Fibroblast of the aortic adventitia (primary cell): Measurements from ENCODE around the gene SYNPO2. TPM values are rescaled to one million over a fixed set of nuclear protein-coding genes. Genes with fewer than 3 reads are reported as not detected.

Source experiments
- DNase-seq: peaks from one replicate; pipeline ENCODE4 v3.0.0-alpha.2; 2010; ENCODE audit warnings: low read depth
- H3K4me3 ChIP-seq: 2 replicates; pipeline ENCODE4 v1.5.1; 2011; ENCODE audit warnings: low read depth, mild to moderate bottlenecking, control low read depth, low read length, moderate library complexity
- total RNA-seq: library from RNA; depleted of rRNA; stranded (reverse); fragments of >200 nt; gene quantifications from 2 replicates; pipeline ENCODE4 v1.2.3, GENCODE V29; 2012; ENCODE audit warnings: low replicate concordance
- TF ChIP-seq, protein P1 (sequence below): IDR thresholded peaks from 2 replicates; pipeline ENCODE4 v1.5.1; 2011; ENCODE audit warnings: mild to moderate bottlenecking, low read length, control low read depth, inconsistent platforms; ENCODE audit not compliant: insufficient read depth

Gene SYNPO2
- total RNA-seq, 1 donor: 3.4 TPM

DNA sequence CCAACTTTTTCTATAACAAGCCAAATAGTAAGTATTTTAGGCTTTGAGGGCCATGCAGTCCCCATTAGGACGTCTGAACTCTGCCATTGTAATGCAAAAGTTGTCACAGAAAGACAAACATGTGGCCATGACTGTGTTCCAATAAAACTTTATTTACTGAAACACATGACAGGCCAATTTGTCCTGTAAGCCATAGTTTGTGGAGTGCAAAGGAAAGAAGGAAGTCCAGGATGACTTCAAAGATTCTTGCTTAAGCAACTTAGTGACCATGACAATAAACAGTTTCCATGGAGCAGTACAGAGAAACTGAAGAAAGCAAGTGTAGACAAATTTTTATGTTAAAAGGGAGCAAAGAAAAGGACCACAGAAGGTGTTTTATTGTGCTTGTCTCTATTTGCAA is 212.0 kb downstream of the SYNPO2 start:
- TF ChIP-seq, protein P1, sequence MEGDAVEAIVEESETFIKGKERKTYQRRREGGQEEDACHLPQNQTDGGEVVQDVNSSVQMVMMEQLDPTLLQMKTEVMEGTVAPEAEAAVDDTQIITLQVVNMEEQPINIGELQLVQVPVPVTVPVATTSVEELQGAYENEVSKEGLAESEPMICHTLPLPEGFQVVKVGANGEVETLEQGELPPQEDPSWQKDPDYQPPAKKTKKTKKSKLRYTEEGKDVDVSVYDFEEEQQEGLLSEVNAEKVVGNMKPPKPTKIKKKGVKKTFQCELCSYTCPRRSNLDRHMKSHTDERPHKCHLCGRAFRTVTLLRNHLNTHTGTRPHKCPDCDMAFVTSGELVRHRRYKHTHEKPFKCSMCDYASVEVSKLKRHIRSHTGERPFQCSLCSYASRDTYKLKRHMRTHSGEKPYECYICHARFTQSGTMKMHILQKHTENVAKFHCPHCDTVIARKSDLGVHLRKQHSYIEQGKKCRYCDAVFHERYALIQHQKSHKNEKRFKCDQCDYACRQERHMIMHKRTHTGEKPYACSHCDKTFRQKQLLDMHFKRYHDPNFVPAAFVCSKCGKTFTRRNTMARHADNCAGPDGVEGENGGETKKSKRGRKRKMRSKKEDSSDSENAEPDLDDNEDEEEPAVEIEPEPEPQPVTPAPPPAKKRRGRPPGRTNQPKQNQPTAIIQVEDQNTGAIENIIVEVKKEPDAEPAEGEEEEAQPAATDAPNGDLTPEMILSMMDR: no peak

DNA sequence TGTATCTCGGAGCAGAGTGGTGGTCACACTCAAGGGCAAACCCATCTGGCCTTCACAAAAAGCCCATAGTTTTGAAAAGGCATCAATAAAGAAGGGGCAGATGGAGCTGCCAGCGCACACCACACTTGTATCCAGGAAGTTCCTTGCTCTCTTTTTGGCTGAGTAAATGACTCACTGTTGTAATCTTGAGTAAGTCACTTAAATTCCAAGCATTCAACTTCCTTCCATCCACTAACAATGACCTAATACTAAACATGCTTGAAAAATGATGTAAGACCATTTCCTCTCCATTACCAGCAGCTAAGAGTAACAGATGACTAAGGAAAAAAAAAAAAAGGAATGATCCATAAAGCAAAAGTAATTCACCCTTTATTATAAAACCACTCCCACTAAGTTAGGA is 214.6 kb downstream of the SYNPO2 start:
- H3K4me3 ChIP-seq: no peak overlapping the region
- TF ChIP-seq, protein P1: no peak

More for the DNA sequence above, 212.0 kb downstream of the SYNPO2 start:
- DNase-seq: no peak
- no peak overlapping the region for H3K4me3 ChIP-seq

DNA sequence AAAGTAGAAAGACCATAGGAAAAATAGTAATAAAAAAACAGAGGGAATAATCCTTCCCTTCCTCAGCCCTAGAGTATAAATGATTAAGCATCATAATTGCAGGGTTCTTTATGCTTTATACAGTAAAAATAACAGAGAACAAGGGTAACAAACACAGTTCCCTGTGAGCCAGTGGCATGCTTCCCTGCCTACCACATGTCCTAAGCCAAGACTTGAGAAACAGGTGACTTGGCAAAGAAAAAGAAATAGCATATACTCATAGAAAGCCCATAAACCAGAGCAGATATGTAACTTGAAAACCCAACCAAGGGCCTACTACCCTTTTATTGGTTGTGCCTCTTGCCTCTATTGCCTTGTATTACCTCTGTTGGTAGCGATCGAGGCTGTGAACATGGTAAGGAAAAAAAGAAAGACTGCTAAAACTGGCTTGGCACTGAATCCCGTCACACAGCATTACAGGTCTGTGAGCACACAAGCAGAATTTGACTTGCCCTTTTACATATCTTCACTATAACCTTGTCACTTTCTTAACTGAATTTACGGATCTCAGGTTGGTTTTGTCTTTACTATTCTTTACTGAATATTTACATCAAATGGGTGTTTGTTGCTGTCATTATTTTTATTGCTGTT is 216.1 kb downstream of the SYNPO2 start:
- no peak for DNase-seq
- H3K4me3 ChIP-seq: no peak overlapping the region
- TF ChIP-seq, protein P1: no peak

More for the DNA sequence above, 214.6 kb downstream of the SYNPO2 start:
- DNase-seq: peak; percentile 99

DNA sequence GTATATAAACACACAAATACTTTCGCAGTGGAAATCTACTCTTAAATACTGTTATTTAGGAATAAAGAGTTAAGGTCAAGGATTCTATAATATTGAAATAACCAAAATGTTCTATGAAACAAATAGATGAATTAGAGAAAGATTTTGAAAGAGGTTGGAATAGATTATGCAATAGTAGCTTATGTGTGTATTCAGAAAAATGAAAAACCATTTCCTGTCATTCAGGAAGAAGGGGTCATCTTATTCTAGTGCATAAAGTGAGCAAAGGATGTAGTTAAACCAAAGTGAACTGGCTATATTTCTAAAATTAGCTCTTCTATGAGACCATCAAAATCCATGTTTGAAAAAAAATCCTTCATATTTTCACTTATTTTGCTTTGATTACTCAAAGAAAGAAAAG is 217.0 kb downstream of the SYNPO2 start:
- H3K4me3 ChIP-seq: no peak overlapping the region
- TF ChIP-seq, protein P1: no peak
- DNase-seq: peak; percentile 17

DNA sequence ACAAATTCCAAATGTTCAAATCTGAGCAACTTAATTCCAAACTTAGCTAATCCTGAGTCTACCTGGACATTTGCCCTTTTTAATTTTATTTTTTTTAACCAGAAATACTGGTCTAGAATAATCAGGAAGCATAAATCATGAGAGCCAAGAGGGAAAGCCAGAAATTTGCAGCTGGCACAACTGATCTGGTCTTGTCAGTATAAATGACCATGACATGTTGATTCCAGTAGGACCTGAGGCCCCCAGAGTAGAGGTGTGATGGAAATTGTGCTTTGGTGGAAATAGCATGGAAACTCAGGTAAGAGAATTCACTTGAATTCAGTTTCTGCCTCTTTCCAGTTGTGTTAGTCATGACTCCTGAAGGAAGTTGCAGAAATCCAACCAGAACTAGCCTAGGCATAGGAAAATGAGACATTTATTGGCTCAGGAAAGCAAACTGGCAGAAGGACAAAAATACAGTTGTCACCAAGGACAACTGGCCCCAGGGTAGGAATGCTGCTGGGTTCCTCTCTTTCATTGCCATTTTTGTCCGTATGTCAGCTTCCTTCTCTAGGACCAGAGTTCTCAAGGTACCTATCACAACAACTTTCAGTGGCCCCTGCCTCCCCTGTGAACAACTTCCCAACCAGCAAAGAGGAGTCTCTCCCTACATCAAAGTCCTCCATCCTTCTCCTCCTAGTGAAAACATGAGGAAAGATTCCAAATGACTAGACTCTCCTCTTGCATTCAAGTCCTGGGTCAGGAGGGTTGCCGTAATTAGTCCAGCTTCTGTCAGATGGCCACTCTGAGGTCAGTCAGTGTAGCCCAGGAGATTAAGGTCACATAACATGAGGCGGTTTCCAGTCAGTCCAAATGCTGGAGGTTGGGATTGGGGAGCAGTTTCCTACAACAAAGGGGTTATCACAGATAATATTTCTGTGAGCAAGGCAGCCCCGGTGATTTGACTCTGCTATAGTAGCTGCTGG is 217.7 kb downstream of the SYNPO2 start:
- H3K4me3 ChIP-seq: no peak overlapping the region
- TF ChIP-seq, protein P1: no peak
- no peak for DNase-seq

DNA sequence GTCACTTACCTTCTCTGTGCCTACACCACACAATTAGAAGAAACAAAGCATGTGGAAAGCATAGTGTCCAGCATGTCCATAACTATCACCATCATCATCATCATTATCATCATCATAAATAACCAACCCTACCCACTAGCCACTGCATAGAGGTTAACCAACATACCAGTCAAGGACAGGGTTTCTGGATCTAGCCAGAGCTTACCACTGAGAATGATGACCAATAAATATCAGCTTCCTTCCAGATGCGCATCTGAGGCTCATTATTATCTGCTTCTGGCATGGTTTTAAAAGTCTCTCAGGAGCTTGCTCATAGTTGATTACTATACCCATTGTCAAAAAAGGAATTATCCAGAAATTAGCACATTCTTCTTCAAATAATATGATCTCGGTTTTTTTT is 221.5 kb downstream of the SYNPO2 start:
- no peak overlapping the region for H3K4me3 ChIP-seq
- no peak for DNase-seq
- TF ChIP-seq, protein P1: no peak

Other genes with a start within 250 kb of the SYNPO2 start
- 18.8 and 27.5 TPM in 2 replicates for gene METTL14, start 203.5 kb upstream of the SYNPO2 start, total RNA-seq
- gene SEC24D, start 52.7 kb upstream of the SYNPO2 start, total RNA-seq: 30.1 and 149 TPM in 2 replicates
- 0.36 and 0.74 TPM in 2 replicates for gene MYOZ2, start 247.0 kb downstream of the SYNPO2 start, total RNA-seq